PFSK-1 (cell line): Measurements from ENCODE around the gene ITGA11.
A peak's percentile ranks its signal among the peaks of the same experiment; 100 is the strongest.

ENCODE experiments used
- FOXP2 ChIP-seq: optimal IDR thresholded peaks from 2 replicates; pipeline ENCODE3; 2011; ENCODE audit warnings: borderline replicate concordance, control low read depth, inconsistent platforms; ENCODE audit not compliant: insufficient read depth; ENCODE audit errors: extremely low read length, extremely low read depth
- POLR2AphosphoS5 ChIP-seq: IDR thresholded peaks from 2 replicates; pipeline ENCODE4 v1.6.1; 2012; ENCODE audit warnings: low read depth, mild to moderate bottlenecking, control low read depth, low read length, moderate library complexity
- REST ChIP-seq, 2 experiments: IDR thresholded peaks; 2 replicates each; pipeline versions ENCODE4 v1.6.1 to v1.8.0; 2011 to 2012; ENCODE audit warnings: low read depth in 2 of 2, low read length in 2 of 2, control low read depth in 1 of 2, inconsistent platforms in 1 of 2, mild to moderate bottlenecking in 1 of 2, moderate library complexity in 1 of 2; ENCODE audit not compliant: insufficient read depth in 1 of 2
- SIN3A ChIP-seq: IDR thresholded peaks from 2 replicates; pipeline ENCODE4 v1.6.1; 2012; ENCODE audit warnings: mild to moderate bottlenecking, low read length, moderate library complexity, borderline replicate concordance; ENCODE audit not compliant: insufficient read depth
- TAF1 ChIP-seq: IDR thresholded peaks from 2 replicates; pipeline ENCODE4 v1.6.1; 2012; ENCODE audit warnings: low read length, control low read depth, borderline replicate concordance; ENCODE audit not compliant: insufficient read depth

The ITGA11 gene

GRCh38 chr15:68333775-68334470 lies 98.0 kb downstream of the ITGA11 start:
- TF ChIP-seq TAF1 (no peak), REST (IDR thresholded peaks at IDR 0.05; ENCODE audit: insufficient read depth in 1 of 2, low read depth in 2 of 2, low read length in 2 of 2) (no peak), POLR2AphosphoS5 (no peak), SIN3A (no peak), FOXP2 (peak; percentile 76)

GRCh38 chr15:68332266-68332665 lies 99.7 kb downstream of the ITGA11 start:
- TF ChIP-seq TAF1 (no peak), SIN3A (no peak), FOXP2 (no peak), REST (IDR thresholded peaks at IDR 0.05; ENCODE audit: insufficient read depth in 1 of 2, low read depth in 2 of 2, low read length in 2 of 2) (no peak), POLR2AphosphoS5 (no peak)

- TF ChIP-seq POLR2AphosphoS5 (no peak), FOXP2 (no peak), TAF1 (no peak), REST (IDR thresholded peaks at IDR 0.05; ENCODE audit: insufficient read depth in 1 of 2, low read depth in 2 of 2, low read length in 2 of 2) (no peak), SIN3A (no peak)
Measured at GRCh38 chr15:68330901-68331300, 101.1 kb downstream of the ITGA11 start.

- TF ChIP-seq REST (IDR thresholded peaks at IDR 0.05; ENCODE audit: insufficient read depth in 1 of 2, low read depth in 2 of 2, low read length in 2 of 2), result no peak
- TF ChIP-seq FOXP2, result no peak
- TF ChIP-seq SIN3A, result no peak
- TF ChIP-seq POLR2AphosphoS5, result no peak
- no peak for TF ChIP-seq TAF1
Measured at GRCh38 chr15:68330416-68330815, 101.5 kb downstream of the ITGA11 start.

GRCh38 chr15:68328964-68329363 lies 103.0 kb downstream of the ITGA11 start:
- no peak for TF ChIP-seq TAF1
- TF ChIP-seq REST (IDR thresholded peaks at IDR 0.05; ENCODE audit: insufficient read depth in 1 of 2, low read depth in 2 of 2, low read length in 2 of 2), result no peak
